CD8-positive, alpha-beta memory T cell (primary cell): ENCODE data around the gene TMEM43. TPM values are rescaled to one million over a fixed set of nuclear protein-coding genes. Genes with fewer than 3 reads are reported as not detected.

ENCODE experiments used
- CTCF ChIA-PET: fragments of 350-600 bp; sonication (Branson Sonifier 250); formaldehyde crosslinking; loops from one replicate; lab custom pipeline; 2021; ENCODE audit warnings: antibody characterized with exemption; lab: Charles Lee
- POLR2A ChIA-PET: fragments of 350-600 bp; sonication (Branson Sonifier 250); formaldehyde crosslinking; loops from one replicate; lab custom pipeline; 2021; ENCODE audit warnings: antibody characterized with exemption; lab: Charles Lee
- DNase-seq, 5 donors: peaks; one replicate each; pipeline versions ENCODE4 v3.0.0 to v3.0.0-alpha.2; 2020 to 2022; ENCODE audit warnings: mixed read lengths in 1 of 5
- H3K27ac ChIP-seq: one replicate; pipeline ENCODE4 v1.7.0; 2013; ENCODE audit warnings: low read depth, mild to moderate bottlenecking, low read length, moderate library complexity
- H3K27me3 ChIP-seq: 2 replicates; pipeline ENCODE4 v1.7.0; 2013; ENCODE audit warnings: low read length, mild to moderate bottlenecking; ENCODE audit not compliant: insufficient read depth, poor library complexity, severe bottlenecking
- H3K36me3 ChIP-seq: 2 replicates; pipeline ENCODE4 v1.7.0; 2013; ENCODE audit warnings: mild to moderate bottlenecking, low read length, moderate library complexity; ENCODE audit not compliant: insufficient read depth
- H3K4me1 ChIP-seq: 2 replicates; pipeline ENCODE4 v1.7.0; 2013; ENCODE audit warnings: mild to moderate bottlenecking, low read length, moderate library complexity; ENCODE audit not compliant: insufficient read depth
- H3K4me3 ChIP-seq: 2 replicates; pipeline ENCODE4 v1.7.0; 2013; ENCODE audit warnings: mild to moderate bottlenecking, low read length
- H3K9me3 ChIP-seq: 2 replicates; pipeline ENCODE4 v1.7.0; 2013; ENCODE audit warnings: mild to moderate bottlenecking, low read length
- H3K27ac Mint-ChIP-seq, 8 donors: one replicate each; pipeline ENCODE4 v1.8.0; 2020 to 2021; ENCODE audit warnings: mixed read lengths in 8 of 8, mild to moderate bottlenecking in 6 of 8, inconsistent platforms in 3 of 8, moderate library complexity in 3 of 8
- H3K27me3 Mint-ChIP-seq, 2 donors: one replicate each; pipeline ENCODE4 v1.8.0; 2020 to 2021; ENCODE audit warnings: mixed read lengths in 2 of 2, mild to moderate bottlenecking in 1 of 2, moderate library complexity in 1 of 2
- H3K36me3 Mint-ChIP-seq, 3 donors: one replicate each; pipeline ENCODE4 v1.8.0; 2020 to 2021; ENCODE audit warnings: mixed read lengths in 3 of 3, inconsistent platforms in 1 of 3, mild to moderate bottlenecking in 1 of 3
- H3K4me1 Mint-ChIP-seq, 3 donors: one replicate each; pipeline ENCODE4 v1.8.0; 2020 to 2021; ENCODE audit warnings: mixed read lengths in 3 of 3, inconsistent platforms in 1 of 3, mild to moderate bottlenecking in 1 of 3
- H3K4me3 Mint-ChIP-seq, 7 donors: one replicate each; pipeline ENCODE4 v1.8.0; 2020 to 2021; ENCODE audit warnings: mixed read lengths in 7 of 7, mild to moderate bottlenecking in 6 of 7, moderate library complexity in 4 of 7, inconsistent platforms in 2 of 7
- H3K9me3 Mint-ChIP-seq, 5 donors: one replicate each; pipeline ENCODE4 v1.8.0; 2020 to 2022; ENCODE audit warnings: mixed read lengths in 5 of 5, mild to moderate bottlenecking in 3 of 5, moderate library complexity in 2 of 5, inconsistent platforms in 1 of 5
- polyA plus RNA-seq: library from polyadenylated mRNA; unstranded; fragments of 300-500 nt; fragmentation: Illumina TruSeq; gene quantifications from one replicate; pipeline ENCODE4 v1.2.3, GENCODE V29; 2021
- total RNA-seq, 2 experiments: library from RNA; stranded (reverse); gene quantifications; one replicate each; pipeline ENCODE4 v1.2.3, GENCODE V29; 2021

Gene TMEM43
- total and polyA plus RNA-seq, 3 experiments from 2014 or later = 48.8 to 75.3 (median 49.4) TPM

GRCh38 chr3:14130707-14131106 lies 5.9 kb downstream of the TMEM43 start:
- Mint-ChIP-seq H3K27me3 (no peaks in the 10 kb centered on the region), H3K4me1 (peaks cover 31 to 39% (median 38%) of the 10 kb centered on the region in 3 donors), H3K27ac (peak overlapping the region in 1 of 8 donors; percentile 94), H3K9me3 (no peaks in the 10 kb centered on the region), H3K36me3 (peaks cover 10 to 92% (median 21%) of the 10 kb centered on the region in 3 donors), H3K4me3 (no peak overlapping the region)
- Histone ChIP-seq H3K4me1 (peaks cover 21% of the 10 kb centered on the region), H3K27ac (no peak overlapping the region), H3K36me3 (peaks cover 64% of the 10 kb centered on the region), H3K4me3 (no peak overlapping the region), H3K9me3 (no peaks in the 10 kb centered on the region), H3K27me3 (no peaks in the 10 kb centered on the region)
- CTCF ChIA-PET = interaction anchor here (1.3 kb wide), 1 partner anchor 22 kb away, joined by 3 read pairs; no protein-coding TSS in a partner anchor
- no peak for DNase-seq
- POLR2A ChIA-PET = no interaction called here

GRCh38 chr3:14131134-14131533 lies 6.3 kb downstream of the TMEM43 start:
- CTCF ChIA-PET = interaction anchor here (1.3 kb wide), 1 partner anchor 22 kb away, joined by 3 read pairs; no protein-coding TSS in a partner anchor

DNA sequence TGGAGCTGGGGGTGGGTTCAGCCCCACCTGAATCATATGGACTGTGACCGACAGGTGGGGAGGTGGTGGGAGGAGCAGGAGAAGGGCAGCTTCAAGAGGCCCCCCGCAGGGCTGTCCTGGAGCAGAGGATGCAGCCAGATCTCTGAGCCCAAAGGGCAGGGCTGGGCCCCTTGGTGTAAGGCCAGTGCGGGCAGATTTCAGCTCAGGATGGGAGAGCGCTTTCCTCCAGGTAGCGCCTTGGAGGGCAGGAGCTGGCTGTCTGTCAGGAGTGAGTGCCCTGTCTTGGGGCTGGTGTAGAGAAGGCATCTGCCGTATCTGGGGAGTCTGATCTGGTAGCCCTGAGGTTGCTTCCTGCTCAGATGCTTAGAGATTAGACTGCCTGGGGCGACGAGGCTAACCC lies 7.3 kb downstream of the TMEM43 start:
- Histone ChIP-seq H3K4me3 (no peak overlapping the region), H3K36me3 (peaks cover 72% of the 10 kb centered on the region), H3K27me3 (no peaks in the 10 kb centered on the region), H3K27ac (no peak overlapping the region), H3K4me1 (peaks cover 7% of the 10 kb centered on the region), H3K9me3 (no peaks in the 10 kb centered on the region)
- Mint-ChIP-seq H3K4me3 (no peak overlapping the region), H3K27me3 (no peaks in the 10 kb centered on the region), H3K36me3 (peaks cover 10 to 94% (median 25%) of the 10 kb centered on the region in 3 donors), H3K27ac (peak overlapping the region in 3 of 8 donors; percentile 23 to 85 (median 70)), H3K9me3 (no peaks in the 10 kb centered on the region), H3K4me1 (peaks cover 17 to 25% (median 24%) of the 10 kb centered on the region in 3 donors)
- POLR2A ChIA-PET = no interaction called here
- CTCF ChIA-PET = interaction anchor here (1.3 kb wide), 1 partner anchor 21 kb away, joined by 3 read pairs; no protein-coding TSS in a partner anchor
- DNase-seq = no peak

More at GRCh38 chr3:14131134-14131533, 6.3 kb downstream of the TMEM43 start:
- POLR2A ChIA-PET = no interaction called here
- no peaks in the 10 kb centered on the region for H3K27me3 ChIP-seq
- H3K27ac Mint-ChIP-seq = peak overlapping the region in 3 of 8 donors; percentile 52 to 94 (median 63)
- H3K4me1 Mint-ChIP-seq = peaks cover 27 to 35% (median 34%) of the 10 kb centered on the region in 3 donors
- H3K36me3 ChIP-seq = peaks cover 67% of the 10 kb centered on the region
- no peaks in the 10 kb centered on the region for H3K27me3 Mint-ChIP-seq
- H3K4me1 ChIP-seq = peaks cover 17% of the 10 kb centered on the region
- H3K27ac ChIP-seq = no peak overlapping the region
- no peak overlapping the region for H3K4me3 ChIP-seq
- H3K9me3 Mint-ChIP-seq = no peaks in the 10 kb centered on the region
- no peaks in the 10 kb centered on the region for H3K9me3 ChIP-seq
- DNase-seq = no peak
- H3K36me3 Mint-ChIP-seq = peaks cover 10 to 93% (median 25%) of the 10 kb centered on the region in 3 donors
- H3K4me3 Mint-ChIP-seq = peak overlapping the region in 1 of 7 donors; percentile 71

DNA sequence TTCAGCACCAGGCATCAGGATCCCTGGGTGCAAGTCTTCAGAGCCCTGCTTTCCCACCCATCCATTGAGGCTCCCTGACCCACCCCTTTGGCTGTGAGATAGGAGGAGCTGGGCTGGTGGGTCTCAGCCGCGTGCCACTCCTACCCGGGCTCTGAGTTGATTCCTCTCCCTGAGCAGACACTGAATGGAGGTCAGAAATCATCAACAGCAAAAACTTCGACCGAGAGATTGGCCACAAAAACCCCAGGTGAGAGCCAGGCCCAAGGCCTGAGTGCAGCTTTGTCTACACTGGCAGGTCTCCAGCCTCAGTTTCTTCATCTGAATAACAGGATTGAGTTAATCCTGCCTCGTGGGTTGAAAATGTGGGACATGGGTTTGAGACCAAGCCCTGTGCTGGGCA lies 7.8 kb downstream of the TMEM43 start:
- H3K4me3 ChIP-seq = no peak overlapping the region
- DNase-seq = no peak
- H3K9me3 ChIP-seq = no peaks in the 10 kb centered on the region
- peaks cover 1% of the 10 kb centered on the region for H3K4me1 ChIP-seq
- no peak overlapping the region for H3K27ac ChIP-seq
- peaks cover 11 to 19% (median 18%) of the 10 kb centered on the region in 3 donors for H3K4me1 Mint-ChIP-seq
- peaks cover 10 to 92% (median 25%) of the 10 kb centered on the region in 3 donors for H3K36me3 Mint-ChIP-seq
- ChIA-PET POLR2A (no interaction called here), CTCF (no interaction called here)
- no peaks in the 10 kb centered on the region for H3K9me3 Mint-ChIP-seq
- peak overlapping the region in 1 of 7 donors; percentile 34 for H3K4me3 Mint-ChIP-seq
- H3K27me3 Mint-ChIP-seq = no peaks in the 10 kb centered on the region
- H3K27ac Mint-ChIP-seq = peak overlapping the region in 4 of 8 donors; percentile 23 to 69 (median 38)
- H3K36me3 ChIP-seq = peaks cover 66% of the 10 kb centered on the region
- no peaks in the 10 kb centered on the region for H3K27me3 ChIP-seq

DNA sequence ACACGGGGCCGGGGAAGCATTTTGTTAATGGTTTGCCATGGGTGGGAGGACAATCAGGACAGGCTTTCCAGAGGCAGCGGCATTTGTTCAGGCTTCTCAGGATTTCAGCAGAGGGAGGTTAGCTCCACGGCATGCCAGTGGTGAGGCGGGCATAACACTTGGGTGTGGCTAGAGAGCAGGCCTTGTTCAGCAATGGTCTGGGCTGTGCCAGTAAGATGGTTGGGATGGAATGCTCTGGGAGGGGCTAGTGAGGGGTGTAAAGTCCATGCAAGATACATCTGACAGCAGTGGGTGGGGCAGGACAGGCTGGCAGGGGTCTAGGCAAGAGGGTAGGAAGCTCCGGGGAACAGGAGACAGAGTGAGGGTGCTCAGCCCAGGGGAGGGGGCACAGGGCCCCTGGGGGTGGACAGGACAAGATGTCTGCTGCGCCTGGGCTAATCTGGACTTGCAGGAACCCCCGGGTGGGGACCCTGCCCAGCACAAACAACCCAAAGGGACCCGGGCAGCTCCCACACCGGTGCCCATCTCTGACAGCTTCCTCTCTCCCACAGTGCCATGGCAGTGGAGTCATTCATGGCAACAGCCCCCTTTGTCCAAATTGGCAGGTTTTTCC lies 8.4 kb downstream of the TMEM43 start:
- CTCF ChIA-PET = no interaction called here
- H3K9me3 ChIP-seq = no peaks in the 10 kb centered on the region
- no peak overlapping the region for H3K27ac ChIP-seq
- H3K27me3 ChIP-seq = no peaks in the 10 kb centered on the region
- Mint-ChIP-seq H3K27ac (peak overlapping the region in 5 of 8 donors; percentile 47 to 84 (median 66)), H3K4me3 (peak overlapping the region in 1 of 7 donors; percentile 34), H3K36me3 (peaks cover 7 to 92% (median 20%) of the 10 kb centered on the region in 3 donors), H3K27me3 (no peaks in the 10 kb centered on the region), H3K4me1 (peaks cover 5 to 13% (median 12%) of the 10 kb centered on the region in 3 donors), H3K9me3 (no peaks in the 10 kb centered on the region)
- peaks cover 61% of the 10 kb centered on the region for H3K36me3 ChIP-seq
- POLR2A ChIA-PET = no interaction called here
- H3K4me1 ChIP-seq = no peaks in the 10 kb centered on the region
- peak in 1 of 5 donors; percentile 43 for DNase-seq
- no peak overlapping the region for H3K4me3 ChIP-seq

- no peak overlapping the region for H3K4me3 ChIP-seq
- ChIA-PET POLR2A (no interaction called here), CTCF (no interaction called here)
- DNase-seq = no peak
- H3K4me3 Mint-ChIP-seq = no peak overlapping the region
- H3K27ac Mint-ChIP-seq = peak overlapping the region in 4 of 8 donors; percentile 23 to 69 (median 57)
- H3K27me3 Mint-ChIP-seq = no peaks in the 10 kb centered on the region
- peaks cover 57% of the 10 kb centered on the region for H3K36me3 ChIP-seq
- no peaks in the 10 kb centered on the region for H3K9me3 Mint-ChIP-seq
- no peak overlapping the region for H3K27ac ChIP-seq
- no peaks in the 10 kb centered on the region for H3K4me1 ChIP-seq
- no peaks in the 10 kb centered on the region for H3K27me3 ChIP-seq
- peaks cover 2 to 8% (median 7%) of the 10 kb centered on the region in 3 donors for H3K4me1 Mint-ChIP-seq
- H3K36me3 Mint-ChIP-seq = peaks cover 1 to 92% (median 14%) of the 10 kb centered on the region in 3 donors
- H3K9me3 ChIP-seq = no peaks in the 10 kb centered on the region
Observed at GRCh38 chr3:14133876-14134275, 9.0 kb downstream of the TMEM43 start.

DNA sequence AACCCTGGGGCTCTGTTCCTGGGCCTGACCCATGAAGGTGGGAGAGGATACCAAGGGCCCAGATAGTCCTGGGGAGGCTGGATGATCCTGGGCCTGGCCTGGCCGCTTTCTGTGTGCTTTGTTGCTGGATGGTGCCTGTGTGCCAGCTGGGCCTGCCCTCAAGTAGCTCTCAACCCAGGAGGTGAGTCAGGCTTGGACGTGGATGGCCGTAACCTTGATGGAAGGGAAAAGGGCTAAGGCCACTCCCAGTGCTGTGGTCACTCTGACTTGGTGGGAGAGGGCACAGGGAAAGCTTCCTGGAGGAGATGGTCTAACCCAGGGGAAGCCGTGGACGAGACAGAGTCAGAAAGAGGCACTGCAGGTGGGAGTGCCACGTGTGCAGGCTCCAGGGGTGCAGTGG lies 9.4 kb downstream of the TMEM43 start:
- Mint-ChIP-seq H3K4me1 (peaks cover 2 to 6% (median 3%) of the 10 kb centered on the region in 3 donors), H3K27ac (peak overlapping the region in 1 of 8 donors; percentile 23), H3K4me3 (no peak overlapping the region), H3K36me3 (peaks cover 0 to 92% (median 14%) of the 10 kb centered on the region in 3 donors), H3K9me3 (no peaks in the 10 kb centered on the region), H3K27me3 (no peaks in the 10 kb centered on the region)
- Histone ChIP-seq H3K27me3 (no peaks in the 10 kb centered on the region), H3K36me3 (peaks cover 56% of the 10 kb centered on the region), H3K27ac (no peak overlapping the region), H3K4me1 (no peaks in the 10 kb centered on the region), H3K9me3 (no peaks in the 10 kb centered on the region), H3K4me3 (no peak overlapping the region)
- ChIA-PET POLR2A (no interaction called here), CTCF (no interaction called here)
- no peak for DNase-seq

DNA sequence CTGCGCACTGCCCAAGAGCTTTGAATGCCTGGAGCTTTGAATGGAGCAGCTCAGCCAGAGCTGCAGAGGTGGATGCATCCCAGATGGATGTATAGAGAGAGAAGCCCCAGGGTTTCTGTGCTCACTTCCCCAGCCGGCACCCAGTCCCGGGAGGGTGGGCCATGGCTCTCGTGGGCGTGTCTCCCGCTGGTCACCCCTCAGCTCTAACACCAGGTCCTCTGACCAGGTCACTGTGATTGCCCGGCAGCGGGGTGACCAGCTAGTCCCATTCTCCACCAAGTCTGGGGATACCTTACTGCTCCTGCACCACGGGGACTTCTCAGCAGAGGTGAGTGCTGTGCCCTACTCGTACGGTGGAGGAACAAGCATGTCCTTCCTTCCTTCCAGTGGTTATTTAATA lies 10.7 kb downstream of the TMEM43 start:
- no peak overlapping the region for H3K4me3 Mint-ChIP-seq
- Histone ChIP-seq H3K4me1 (peaks cover 5% of the 10 kb centered on the region), H3K27me3 (no peaks in the 10 kb centered on the region), H3K36me3 (peaks cover 49% of the 10 kb centered on the region), H3K9me3 (no peaks in the 10 kb centered on the region), H3K27ac (no peak overlapping the region), H3K4me3 (no peak overlapping the region)
- H3K27me3 Mint-ChIP-seq = no peaks in the 10 kb centered on the region
- ChIA-PET POLR2A (no interaction called here), CTCF (no interaction called here)
- H3K9me3 Mint-ChIP-seq = no peaks in the 10 kb centered on the region
- peak in 1 of 5 donors; percentile 36 for DNase-seq
- H3K4me1 Mint-ChIP-seq = peaks cover 4 to 12% (median 4%) of the 10 kb centered on the region in 3 donors
- peak overlapping the region in 3 of 8 donors; percentile 71 to 86 (median 81) for H3K27ac Mint-ChIP-seq
- H3K36me3 Mint-ChIP-seq = peaks cover 0 to 92% (median 12%) of the 10 kb centered on the region in 3 donors
